SK-N-SH (cell line): ENCODE measurements around the gene RAPGEF3. TPM values are rescaled to one million over a fixed set of nuclear protein-coding genes. Genes with fewer than 3 reads are reported as not detected.

ENCODE experiments used
- CTCF ChIA-PET: fragments of 300-600, 350-600 bp; formaldehyde crosslinking; extraction: SDS; loops from one replicate; lab custom pipeline; 2021; lab: Yijun Ruan, JAX
- POLR2A ChIA-PET: fragments of 350-600 bp; sonication (Branson Sonifier 250); formaldehyde crosslinking; extraction: SDS; loops from one replicate; lab custom pipeline; 2020; ENCODE audit warnings: antibody characterized with exemption, inconsistent platforms; lab: Yijun Ruan, JAX
- DNase-seq: peaks from one replicate; pipeline ENCODE4 v3.0.0; 2012
- H2AFZ ChIP-seq: fragments of 200-600 bp; sonication (generic); 2 replicates; pipeline ENCODE4 v1.8.1; 2016; ENCODE audit warnings: antibody characterized with exemption, mild to moderate bottlenecking, low read depth
- H3F3A ChIP-seq: fragments of 200-600 bp; sonication (generic); replicated peaks from 2 replicates; pipeline ENCODE3; 2016; ENCODE audit warnings: antibody characterized with exemption, mild to moderate bottlenecking; ENCODE audit not compliant: insufficient read depth
- H3K27ac ChIP-seq, 2 experiments: fragments of 200-500 bp in 1 of 2; fragments of 200-600 bp in 1 of 2; sonication (Bioruptor generic) in 1 of 2; sonication (generic), shearing (Covaris generic) in 1 of 2; 2 replicates each; pipeline versions ENCODE4 v1.5.1 to v1.6.1; 2014 to 2016; ENCODE audit warnings: low read depth in 2 of 2, inconsistent platforms in 1 of 2, low read length in 1 of 2, mild to moderate bottlenecking in 1 of 2, mixed read lengths in 1 of 2
- H3K27me3 ChIP-seq: fragments of 200-600 bp; sonication (generic), shearing (Covaris generic); 2 replicates; pipeline ENCODE4 v1.6.1; 2016; ENCODE audit warnings: mixed run types; ENCODE audit not compliant: insufficient read depth
- H3K36me3 ChIP-seq, 2 experiments: fragments of 200-500 bp in 1 of 2; fragments of 200-600 bp in 1 of 2; sonication (Bioruptor generic) in 1 of 2; sonication (generic) in 1 of 2; replicated peaks in 1 of 2; 2 replicates each; pipeline versions ENCODE3 to v1.5.1; 2014 to 2016; ENCODE audit warnings: low read length in 1 of 2, mild to moderate bottlenecking in 1 of 2; ENCODE audit not compliant: insufficient read depth in 2 of 2, control insufficient read depth in 1 of 2
- H3K4me1 ChIP-seq, 2 experiments: fragments of 200-500 bp in 1 of 2; fragments of 200-600 bp in 1 of 2; sonication (Bioruptor generic) in 1 of 2; sonication (generic), shearing (Covaris generic) in 1 of 2; 2 replicates each; pipeline versions ENCODE4 v1.5.1 to v1.6.1; 2014 to 2016; ENCODE audit warnings: low read depth in 1 of 2, low read length in 1 of 2, mixed run types in 1 of 2; ENCODE audit not compliant: insufficient read depth in 2 of 2, control insufficient read depth in 1 of 2
- H3K4me2 ChIP-seq: fragments of 200-600 bp; sonication (generic), shearing (Covaris generic); 2 replicates; pipeline ENCODE4 v1.6.1; 2017; ENCODE audit warnings: mixed run types
- H3K4me3 ChIP-seq, 2 experiments: fragments of 200-500 bp in 1 of 2; fragments of 200-600 bp in 1 of 2; sonication (Bioruptor generic) in 1 of 2; sonication (generic), shearing (Covaris generic) in 1 of 2; 2 replicates each; pipeline versions ENCODE4 v1.5.1 to v1.8.1; 2014 to 2016; ENCODE audit warnings: low read depth in 2 of 2, inconsistent platforms in 1 of 2, low read length in 1 of 2, mild to moderate bottlenecking in 1 of 2, mixed read lengths in 1 of 2, moderate library complexity in 1 of 2
- H3K79me2 ChIP-seq: fragments of 200-600 bp; sonication (generic); 2 replicates; pipeline ENCODE4 v1.8.1; 2017; ENCODE audit warnings: mild to moderate bottlenecking; ENCODE audit not compliant: insufficient read depth
- H3K9ac ChIP-seq: fragments of 200-600 bp; sonication (generic); 2 replicates; pipeline ENCODE4 v1.6.1; 2017; ENCODE audit warnings: mixed run types
- H3K9me2 ChIP-seq: fragments of 200-600 bp; sonication (generic); 2 replicates; pipeline ENCODE4 v1.6.1; 2017; ENCODE audit warnings: mixed run types
- H3K9me3 ChIP-seq: fragments of 200-600 bp; sonication (generic); 2 replicates; pipeline ENCODE4 v1.6.1; 2017; ENCODE audit warnings: mixed run types, mild to moderate bottlenecking, moderate library complexity
- H4K20me1 ChIP-seq: fragments of 200-600 bp; sonication (generic); 2 replicates; pipeline ENCODE4 v1.6.1; 2017; ENCODE audit warnings: mild to moderate bottlenecking, mixed run types; ENCODE audit not compliant: insufficient read depth
- CHD2 ChIP-seq: fragments of 150-350 bp; IDR thresholded peaks from 2 replicates; pipeline ENCODE4 v1.6.1; 2018; ENCODE audit warnings: low read length; ENCODE audit not compliant: partially characterized antibody
- ELF1 ChIP-seq: IDR thresholded peaks from 2 replicates; pipeline ENCODE4 v1.4.0; 2012
- FOXJ3 ChIP-seq: sonication (generic); formaldehyde crosslinking; IDR thresholded peaks from 2 replicates; pipeline ENCODE4 v1.5.1; 2020; ENCODE audit warnings: mild to moderate bottlenecking, missing genetic modification reagents
- FOXM1 ChIP-seq: IDR thresholded peaks from 2 replicates; pipeline ENCODE4 v1.4.0; 2012; ENCODE audit warnings: low read depth, mild to moderate bottlenecking
- MAX ChIP-seq: IDR thresholded peaks from 2 replicates; pipeline ENCODE4 v1.4.0; 2012; ENCODE audit warnings: low read depth
- MEF2A ChIP-seq: IDR thresholded peaks from 2 replicates; pipeline ENCODE4 v1.4.0; 2012; ENCODE audit warnings: low read depth, borderline replicate concordance
- MXI1 ChIP-seq: IDR thresholded peaks from 2 replicates; pipeline ENCODE4 v1.6.1; 2012; ENCODE audit warnings: mild to moderate bottlenecking, low read depth, low read length, improper control_type of control experiment
- NFIC ChIP-seq: IDR thresholded peaks from 2 replicates; pipeline ENCODE4 v1.4.0; 2012; ENCODE audit warnings: borderline replicate concordance
- REST ChIP-seq: IDR thresholded peaks from 2 replicates; pipeline ENCODE4 v1.6.1; 2012; ENCODE audit warnings: mild to moderate bottlenecking, low read depth, low read length, moderate library complexity
- RFX5 ChIP-seq: IDR thresholded peaks from 2 replicates; pipeline ENCODE4 v1.6.1; 2012; ENCODE audit warnings: mild to moderate bottlenecking, improper control_type of control experiment, low read length
- RXRA ChIP-seq: IDR thresholded peaks from 2 replicates; pipeline ENCODE4 v1.4.0; 2012; ENCODE audit warnings: low read depth, mild to moderate bottlenecking, borderline replicate concordance
- SMC3 ChIP-seq: IDR thresholded peaks from 2 replicates; pipeline ENCODE4 v1.6.1; 2012; ENCODE audit warnings: low read depth, low read length, improper control_type of control experiment
- TCF12 ChIP-seq: IDR thresholded peaks from 2 replicates; pipeline ENCODE4 v1.4.0; 2012
- USF2 ChIP-seq: fragments of 150-350 bp; IDR thresholded peaks from 2 replicates; pipeline ENCODE4 v1.6.1; 2017; ENCODE audit warnings: antibody characterized with exemption, low read length, low read depth, borderline replicate concordance
- WGBS: methylation state at CpG from one replicate; pipeline ENCODE4 v1.1.6; 2017; ENCODE audit warnings: low lambda C conversion rate; 5-methylcytosine and 5-hydroxymethylcytosine counted together
- polyA plus RNA-seq, 3 experiments: library from polyadenylated mRNA; depleted of rRNA; stranded (reverse); fragments of >200 nt; gene quantifications; 2 replicates each; pipeline ENCODE4 v1.2.3, GENCODE V29; 2012

RAPGEF3 gene
- polyA plus RNA-seq, 1 of the 3 experiments (the other 2 are of a cell fraction): 0.90 TPM

- Histone ChIP-seq H3K79me2 (no peaks in the 10 kb centered on the region), H3K36me3 (no peaks in the 10 kb centered on the region), H3K4me3 (no peak overlapping the region), H3K27me3 (no peaks in the 10 kb centered on the region), H3K4me2 (peak overlapping the region; percentile 98; the same call in 1 of the 2 replicates), H4K20me1 (no peaks in the 10 kb centered on the region), H3K9ac (no peak overlapping the region), H3F3A (no peaks in the 10 kb centered on the region), H2AFZ (peak overlapping the region; percentile 89; the same call in 1 of the 2 replicates), H3K9me2 (no peaks in the 10 kb centered on the region), H3K27ac (no peak overlapping the region), H3K4me1 (peaks cover 23 to 39% of the 10 kb centered on the region in 2 experiments; a peak in 3 of 4 replicates), H3K9me3 (no peaks in the 10 kb centered on the region)
- 89% methylated on average over 13 of the region's 13 CpGs for WGBS
- ChIA-PET POLR2A (interaction anchor here (0.5 to 1.4 kb wide), 2 partner anchors 13 to 59 kb away, joined by 3 to 4 read pairs; no protein-coding TSS in a partner anchor), CTCF (interaction anchor here (0.7 to 22.9 kb wide), 11 partner anchors 10 to 221 kb away, joined by 3 to 1294 read pairs (median 4); partner anchors contain the start of genes ENDOU, RAPGEF3 and RPAP3)
- DNase-seq: no peak
- TF ChIP-seq NFIC (no peak), ELF1 (no peak), MXI1 (no peak), RFX5 (no peak), FOXJ3 (CRISPR knock-in tag) (no peak), REST (no peak), TCF12 (no peak), RXRA (no peak), MAX (no peak), MEF2A (no peak), FOXM1 (no peak), USF2 (no peak)
Observed at GRCh38 chr12:47772094-47772660, 13.5 kb upstream of the RAPGEF3 start.

GRCh38 chr12:47771304-47771703 is 12.6 kb upstream of the RAPGEF3 start:
- CTCF ChIA-PET: interaction anchor here (0.6 to 22.9 kb wide), 5 partner anchors 6 to 427 kb away, joined by 3 to 1294 read pairs (median 313); partner anchors contain the start of genes ENDOU, RAPGEF3 and RPAP3

More at GRCh38 chr12:47771304-47771703, 12.6 kb upstream of the RAPGEF3 start:
- POLR2A ChIA-PET: interaction anchor here (0.5 kb wide), 1 partner anchor 12 kb away, joined by 4 read pairs; no protein-coding TSS in a partner anchor
- no peak overlapping the region for H3K9ac ChIP-seq
- H4K20me1 ChIP-seq: no peaks in the 10 kb centered on the region
- TF ChIP-seq CHD2 (no peak), FOXJ3 (CRISPR knock-in tag) (no peak), SMC3 (no peak)
- TF ChIP-seq, all 33 proteins: peak for 0
- Histone ChIP-seq H3K9me2 (no peaks in the 10 kb centered on the region), H2AFZ (no peak overlapping the region), H3K36me3 (no peaks in the 10 kb centered on the region), H3K4me2 (no peak overlapping the region), H3K27me3 (no peaks in the 10 kb centered on the region), H3K9me3 (no peaks in the 10 kb centered on the region), H3K4me3 (no peak overlapping the region), H3K4me1 (peaks cover 14 to 30% of the 10 kb centered on the region in 2 experiments; a peak in 3 of 4 replicates), H3K27ac (no peak overlapping the region), H3F3A (no peaks in the 10 kb centered on the region), H3K79me2 (no peaks in the 10 kb centered on the region)
- 89% methylated on average over 6 of the region's 6 CpGs for WGBS
- DNase-seq: no peak
